ENCODE results near the gene CD99L2. TPM values are rescaled to one million over a fixed set of nuclear protein-coding genes. Genes with fewer than 3 reads are reported as not detected.

CD99L2 gene, protein sequence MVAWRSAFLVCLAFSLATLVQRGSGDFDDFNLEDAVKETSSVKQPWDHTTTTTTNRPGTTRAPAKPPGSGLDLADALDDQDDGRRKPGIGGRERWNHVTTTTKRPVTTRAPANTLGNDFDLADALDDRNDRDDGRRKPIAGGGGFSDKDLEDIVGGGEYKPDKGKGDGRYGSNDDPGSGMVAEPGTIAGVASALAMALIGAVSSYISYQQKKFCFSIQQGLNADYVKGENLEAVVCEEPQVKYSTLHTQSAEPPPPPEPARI
- total RNA-seq = 10 to 100 TPM; 12.6 to 14.3 TPM

DNA sequence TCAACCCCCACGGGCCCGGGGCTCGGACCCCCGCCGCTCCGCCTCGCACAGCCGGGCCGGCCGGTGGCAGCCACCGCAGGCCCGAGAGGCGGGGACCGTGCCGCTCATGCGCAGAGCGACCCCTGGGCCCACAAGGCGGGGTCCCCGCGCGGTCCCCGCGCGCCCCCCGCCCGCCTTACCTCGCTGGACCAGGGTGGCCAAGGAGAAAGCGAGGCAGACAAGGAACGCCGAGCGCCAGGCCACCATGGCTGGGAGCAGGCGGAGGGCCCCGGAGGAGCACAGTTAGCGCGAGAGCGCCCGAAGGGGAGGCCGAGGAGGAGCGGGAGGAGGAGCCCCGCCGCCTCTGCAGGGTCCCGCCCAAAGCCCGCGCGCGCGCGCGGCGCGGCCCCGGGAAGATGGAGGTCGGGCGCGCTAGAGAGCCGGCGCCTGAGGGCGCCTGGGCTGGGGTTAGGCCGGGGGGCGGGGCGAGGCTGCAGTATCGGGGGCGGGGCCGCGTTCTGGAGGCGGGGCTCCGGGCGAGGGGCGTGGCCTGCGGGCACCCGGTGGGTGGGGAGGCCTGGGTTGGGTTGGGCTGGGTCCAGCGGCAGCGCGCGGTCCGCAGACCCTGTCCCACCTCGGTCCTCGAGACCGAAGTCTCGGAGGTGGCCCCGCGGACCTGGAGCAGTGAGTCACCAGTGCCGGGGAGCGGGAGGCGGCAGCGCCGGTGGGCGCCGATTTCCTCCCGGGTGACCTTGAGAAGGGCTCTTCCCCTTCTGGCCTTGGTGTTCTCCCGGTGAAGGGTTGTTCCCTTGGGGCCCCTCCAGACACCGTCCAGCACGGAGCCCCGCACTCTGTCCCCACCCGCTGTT, at the start of gene CD99L2:
CD99L2 (minus strand) TSS at position 326 of the 848 bp plus-strand sequence; CDS start at position 246, 80 bp downstream.
- ChIA-PET POLR2A (interaction anchor here (1.3 kb wide), 1 partner anchor 18 kb away, joined by 4 read pairs; no protein-coding TSS in a partner anchor), CTCF (no interaction called here)

DNA sequence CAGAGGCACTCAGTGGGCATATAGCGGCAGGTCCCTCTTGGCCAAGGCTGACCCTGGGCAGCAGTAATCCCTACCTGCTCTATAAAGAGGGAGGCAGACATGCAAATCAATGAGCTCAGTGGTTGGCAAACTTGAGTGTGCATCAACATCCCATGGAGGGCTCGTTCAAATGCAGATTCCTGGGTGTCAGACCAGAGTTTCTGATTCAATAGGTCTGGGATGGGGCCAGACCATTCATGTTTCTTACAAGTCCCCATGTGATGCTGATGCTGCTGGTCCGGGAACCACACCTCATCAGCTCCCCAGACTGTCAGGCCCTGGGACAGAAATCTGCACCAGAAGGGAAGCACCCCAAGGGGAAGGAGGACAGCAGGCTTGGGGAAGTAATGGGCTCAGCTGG, 45.8 kb upstream of the CD99L2 start:
- ChIA-PET CTCF (no interaction called here), POLR2A (no interaction called here)

DNA sequence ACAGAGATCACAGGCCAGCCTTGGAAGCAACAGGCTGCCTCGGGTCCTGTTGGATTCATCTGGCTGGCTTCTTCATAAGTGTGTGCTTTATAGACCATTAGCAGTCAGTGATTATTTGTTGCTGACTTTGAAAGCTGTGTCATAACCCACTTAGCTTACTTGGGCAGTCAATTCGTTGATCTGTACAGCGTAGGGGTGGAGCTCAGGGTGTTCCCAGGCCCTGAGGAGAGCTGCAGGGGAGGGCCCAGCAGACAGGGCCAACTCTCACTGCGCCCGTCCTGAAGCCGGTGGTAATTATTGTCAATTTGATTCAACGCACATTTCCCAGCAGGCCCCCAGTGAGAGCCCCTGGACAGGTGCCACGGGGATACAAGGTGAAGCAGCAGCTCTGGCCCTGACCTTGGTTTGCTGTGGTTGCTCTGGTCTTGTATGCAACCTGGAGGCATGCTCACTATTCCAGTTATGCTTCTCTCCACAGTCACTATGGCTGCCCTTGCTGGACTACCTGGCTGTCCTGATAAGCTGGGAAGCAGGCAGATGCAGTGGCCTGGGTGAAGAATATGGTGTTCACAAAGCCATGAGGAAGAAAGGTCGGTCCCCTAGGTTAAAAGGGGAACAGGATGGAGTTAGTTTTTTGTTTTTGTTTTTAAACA, 44.6 kb upstream of the CD99L2 start:
- CTCF ChIA-PET = no interaction called here

DNA sequence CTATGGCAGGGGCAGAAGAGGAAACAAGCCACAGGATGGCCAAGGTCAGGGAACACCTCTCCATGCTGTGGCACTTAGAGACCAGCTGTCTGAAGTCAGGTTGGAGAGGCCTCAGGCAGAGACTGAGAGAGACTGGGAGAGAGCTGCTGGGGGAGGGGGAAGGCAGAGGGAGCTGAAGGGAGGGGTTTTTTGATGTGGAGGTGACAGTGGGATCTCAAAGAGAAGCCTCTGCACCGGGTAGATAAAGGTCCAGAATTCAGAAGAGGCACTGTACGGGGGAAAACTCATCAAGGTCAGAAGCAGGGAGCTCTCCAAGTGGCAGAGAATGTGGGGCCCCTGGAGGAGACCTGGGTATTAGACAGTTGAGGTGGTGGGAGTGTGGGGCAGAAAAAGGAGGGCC, 43.1 kb upstream of the CD99L2 start:
- CTCF ChIA-PET = no interaction called here
- POLR2A ChIA-PET = no interaction called here

More for the DNA sequence above, 44.6 kb upstream of the CD99L2 start:
- POLR2A ChIA-PET = no interaction called here

DNA sequence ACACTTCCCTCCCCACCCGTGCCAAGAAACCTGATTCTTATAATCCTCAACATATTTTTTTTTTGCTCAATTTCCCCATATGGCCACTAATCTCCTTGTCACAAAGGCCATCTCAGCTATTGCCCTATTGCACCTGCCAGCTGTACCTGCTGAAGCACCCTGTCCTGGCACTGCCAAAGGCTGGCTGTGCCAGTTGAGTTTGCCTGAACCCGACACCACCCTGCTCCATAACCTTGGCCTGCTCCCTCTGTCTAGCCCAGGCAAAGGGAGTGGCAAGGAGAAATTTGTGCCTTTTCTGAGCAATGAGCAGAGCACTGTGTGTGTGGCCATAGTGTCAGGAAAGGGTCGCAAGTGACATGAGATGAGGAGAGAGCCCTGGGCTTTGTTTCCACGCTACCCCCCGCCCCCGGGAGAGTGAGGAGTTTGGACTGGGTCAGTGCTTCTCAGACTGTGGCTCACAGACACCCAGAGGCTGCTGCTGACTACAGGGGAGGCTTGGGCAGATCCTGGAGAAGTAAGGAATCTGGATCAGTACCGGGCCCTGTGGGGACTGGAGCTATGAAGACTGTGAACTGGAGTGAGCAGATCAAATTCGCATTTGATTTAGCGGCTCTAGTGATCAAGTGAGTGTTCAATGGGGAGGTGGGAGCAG, 42.5 kb upstream of the CD99L2 start:
- POLR2A ChIA-PET = no interaction called here
- CTCF ChIA-PET = no interaction called here

DNA sequence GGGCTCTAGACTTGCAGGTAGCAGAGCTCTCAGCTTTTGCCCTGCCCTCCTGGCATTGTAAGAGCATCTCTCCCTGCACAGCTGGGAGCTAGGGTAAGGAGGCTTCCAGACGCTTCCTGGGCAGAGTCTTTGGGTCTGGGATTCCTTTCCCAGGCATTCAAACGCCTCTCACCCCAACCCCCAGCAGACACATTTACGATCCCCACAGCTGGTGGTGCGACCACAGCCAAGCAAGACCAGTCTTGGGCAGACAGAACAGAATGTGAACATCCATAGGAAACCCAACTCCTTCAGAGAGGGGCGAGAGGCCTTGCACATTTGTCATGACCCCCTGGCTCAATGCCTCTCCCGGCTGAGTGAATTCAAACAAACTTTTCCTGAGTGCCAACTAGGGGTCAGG, 38.1 kb upstream of the CD99L2 start:
- ChIA-PET POLR2A (no interaction called here), CTCF (no interaction called here)

DNA sequence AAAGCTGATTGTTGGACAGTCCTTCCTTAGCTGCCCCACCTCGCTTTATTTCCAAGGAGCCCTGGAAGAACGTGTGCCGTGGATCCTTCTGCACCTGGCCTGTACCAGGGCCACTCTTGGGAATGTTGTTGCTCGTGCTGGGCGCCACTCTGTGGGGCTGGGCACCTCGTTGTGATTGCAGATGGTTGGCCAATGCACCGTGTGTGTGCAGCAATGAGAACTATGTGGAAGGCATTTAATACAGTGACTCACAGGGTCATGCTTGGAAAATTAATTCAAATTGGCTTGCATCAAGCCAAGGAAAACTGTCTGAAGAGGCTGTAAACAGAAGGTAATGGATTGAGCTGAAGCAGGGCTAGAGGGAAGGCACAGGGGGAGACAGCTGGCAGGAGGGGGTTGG, 37.0 kb upstream of the CD99L2 start:
- CTCF ChIA-PET = no interaction called here
- POLR2A ChIA-PET = no interaction called here

DNA sequence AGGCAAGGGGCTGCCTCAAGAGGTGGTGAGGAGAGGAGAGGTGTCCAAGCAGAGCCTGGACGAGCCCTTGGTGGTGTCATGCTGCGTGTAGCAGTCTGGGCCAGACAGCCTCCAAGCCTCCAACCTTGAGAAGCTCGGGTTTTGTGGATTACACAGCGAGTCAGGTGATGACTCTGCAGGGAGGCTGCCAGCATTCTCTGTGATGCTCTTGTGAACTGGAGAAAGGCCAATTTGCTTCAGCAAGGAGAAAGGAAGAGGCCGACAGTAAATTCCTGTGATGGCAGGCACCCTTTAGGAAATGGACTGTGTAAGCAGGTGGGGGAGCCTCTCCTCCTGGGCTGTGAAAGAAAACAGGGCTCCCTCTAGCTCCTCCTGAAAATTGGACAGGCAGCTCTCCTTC, 36.0 kb upstream of the CD99L2 start:
- CTCF ChIA-PET = no interaction called here
- POLR2A ChIA-PET = no interaction called here

DNA sequence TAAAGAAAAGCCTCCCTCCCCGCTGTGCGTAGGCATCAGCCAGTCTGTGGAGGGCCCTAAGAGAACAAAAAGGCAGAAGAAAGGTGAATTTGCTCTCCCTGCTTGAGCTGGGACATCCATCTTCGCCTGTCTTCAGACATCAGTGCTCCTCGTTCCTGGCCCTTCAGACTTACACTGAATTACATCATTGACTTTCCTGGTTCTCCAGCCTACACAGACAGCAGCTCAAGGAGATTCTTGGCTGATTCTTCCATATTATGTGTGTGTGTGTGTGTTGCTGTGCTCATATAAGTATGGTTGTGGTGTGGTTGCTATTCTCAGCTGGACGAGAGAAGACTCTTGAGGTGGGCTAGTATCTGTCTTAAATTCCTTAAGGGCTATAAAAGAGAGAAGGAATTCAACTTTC, 35.5 kb upstream of the CD99L2 start:
- ChIA-PET CTCF (no interaction called here), POLR2A (no interaction called here)

DNA sequence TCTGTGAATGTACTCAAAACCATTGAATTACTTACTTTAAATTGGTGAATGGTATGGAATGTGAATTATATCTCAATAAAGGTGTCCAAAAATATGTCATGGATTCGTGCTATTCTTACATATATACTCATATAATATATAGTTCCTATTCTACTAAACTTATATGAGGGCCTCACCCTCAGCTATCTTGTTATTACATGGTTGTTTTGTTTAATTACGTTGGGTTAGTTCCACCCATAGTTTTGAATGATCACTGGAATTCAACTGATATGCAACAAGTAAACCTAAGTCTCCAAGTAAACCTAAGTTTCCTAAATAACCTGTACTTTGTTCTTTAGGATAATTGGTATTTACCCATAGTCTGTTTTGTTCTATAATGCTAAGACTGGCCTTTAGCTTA, 30.6 kb upstream of the CD99L2 start:
- CTCF ChIA-PET = interaction anchor here (1.2 kb wide), 1 partner anchor 157 kb away, joined by 3 read pairs; no protein-coding TSS in a partner anchor
- POLR2A ChIA-PET = no interaction called here

DNA sequence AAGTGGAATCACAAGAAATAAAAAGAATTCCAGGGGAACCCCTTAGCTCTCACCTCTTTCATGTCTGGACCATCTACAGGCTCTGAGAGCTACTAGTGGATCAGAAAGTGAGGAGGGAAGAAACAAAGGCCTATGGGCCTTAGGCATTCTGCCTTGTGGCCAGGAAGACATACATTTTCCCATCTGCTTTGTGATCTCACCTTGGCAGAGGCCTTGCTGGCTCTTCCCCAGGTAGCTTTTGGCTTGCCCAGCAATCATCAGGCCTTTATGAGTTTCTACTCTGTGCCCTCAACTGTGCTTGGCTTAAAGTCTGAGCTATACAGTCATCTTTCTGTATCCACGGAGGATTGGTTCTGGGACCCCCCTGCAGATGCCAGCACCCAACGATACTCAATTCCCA, 28.3 kb upstream of the CD99L2 start:
- ChIA-PET POLR2A (no interaction called here), CTCF (no interaction called here)

DNA sequence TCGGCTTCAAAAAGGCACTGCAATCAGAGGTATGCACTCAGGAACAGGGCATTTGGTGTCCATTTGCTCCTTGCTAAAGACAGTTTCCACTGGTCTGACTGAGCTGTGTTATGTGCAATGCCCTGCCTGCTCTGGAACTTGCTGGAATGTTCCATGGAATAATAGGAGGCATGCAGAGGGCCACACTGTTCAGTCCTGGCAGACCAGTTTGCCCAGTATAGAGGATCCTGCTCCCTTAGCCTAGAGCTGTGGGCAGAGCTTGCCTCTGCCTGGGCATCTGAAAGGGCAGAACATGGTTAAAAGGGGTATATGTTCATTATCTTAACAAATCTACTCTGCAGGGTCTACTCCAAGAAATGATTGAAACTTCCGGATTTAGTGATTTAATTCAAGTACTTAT, 27.8 kb upstream of the CD99L2 start:
- POLR2A ChIA-PET = no interaction called here
- CTCF ChIA-PET = no interaction called here

DNA sequence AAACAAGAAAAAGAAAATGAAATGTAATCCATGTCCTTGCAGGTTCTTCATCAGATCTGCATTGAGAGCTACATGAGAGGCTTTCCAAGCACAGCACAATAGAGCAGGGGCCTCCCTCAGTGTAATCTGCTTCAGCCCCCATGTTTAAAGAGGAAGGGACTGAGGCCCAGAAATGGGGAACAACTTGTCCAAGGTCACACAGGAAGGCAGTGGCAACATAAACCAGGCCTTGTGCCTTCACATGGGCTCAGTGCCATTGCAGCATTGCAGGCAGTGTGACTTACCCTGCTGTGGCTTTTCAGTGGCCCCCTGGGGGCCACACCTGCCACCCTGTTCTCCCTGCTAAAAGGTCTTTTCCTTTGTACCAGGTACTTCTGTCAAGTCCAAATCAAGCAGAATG, 20.9 kb upstream of the CD99L2 start:
- ChIA-PET CTCF (no interaction called here), POLR2A (no interaction called here)

DNA sequence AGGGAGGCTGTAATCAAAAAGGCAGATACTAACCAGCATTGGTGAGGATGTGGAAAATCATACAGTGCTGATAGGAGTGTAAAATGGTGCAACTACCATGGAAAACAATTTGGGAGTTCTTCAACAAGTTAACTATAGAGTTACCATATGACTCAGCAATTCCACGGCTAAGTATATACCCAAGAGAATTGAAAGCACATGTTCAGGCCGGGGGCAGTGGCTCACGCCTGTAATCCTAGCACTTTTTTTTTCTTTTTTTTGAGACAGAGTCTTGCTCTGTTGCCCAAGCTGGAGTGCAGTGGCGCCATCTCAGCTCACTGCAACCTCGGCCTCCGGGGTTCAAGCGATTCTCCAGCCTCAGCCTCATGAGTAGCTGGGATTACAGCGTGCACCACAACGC, 15.0 kb upstream of the CD99L2 start:
- CTCF ChIA-PET = no interaction called here
- POLR2A ChIA-PET = no interaction called here

DNA sequence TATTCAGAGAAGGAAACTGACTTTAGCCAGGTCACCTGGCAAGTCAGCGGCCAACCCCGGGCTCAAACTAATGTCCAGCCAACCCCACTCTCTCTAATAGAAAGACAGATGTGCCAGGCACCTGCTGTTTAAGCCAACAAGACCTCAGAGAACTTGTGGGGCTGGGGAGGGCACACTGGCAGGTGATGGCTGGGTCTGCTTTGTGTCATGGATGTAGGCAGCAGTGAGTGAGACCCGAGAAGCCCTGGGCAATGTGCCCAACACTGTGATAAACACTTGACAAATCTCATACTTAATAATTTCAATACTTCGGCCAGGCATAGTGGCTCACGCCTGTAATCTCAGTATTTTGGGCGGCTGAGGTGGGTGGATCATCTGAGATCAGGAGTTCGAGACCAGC, 9.0 kb upstream of the CD99L2 start:
- POLR2A ChIA-PET = no interaction called here
- CTCF ChIA-PET = no interaction called here

DNA sequence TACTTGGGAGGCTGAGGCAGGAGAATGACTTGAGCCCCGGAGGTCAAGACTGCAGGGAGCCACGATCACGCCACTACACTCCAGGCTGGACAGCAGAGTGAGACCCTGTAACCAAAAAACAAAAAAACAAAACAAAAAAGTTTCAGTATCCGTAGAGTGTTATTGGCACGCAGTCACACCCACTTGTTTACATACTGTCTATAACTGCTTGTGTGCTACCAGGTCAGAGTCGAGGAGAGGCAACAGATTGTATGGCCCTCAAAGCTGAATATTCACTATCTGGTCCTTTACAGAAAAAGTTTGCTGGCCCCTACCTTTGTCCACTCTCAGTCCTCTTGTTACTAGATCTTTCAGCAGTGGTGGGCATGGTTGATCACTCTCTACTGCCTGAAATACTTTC, 8.2 kb upstream of the CD99L2 start:
- ChIA-PET POLR2A (no interaction called here), CTCF (no interaction called here)

DNA sequence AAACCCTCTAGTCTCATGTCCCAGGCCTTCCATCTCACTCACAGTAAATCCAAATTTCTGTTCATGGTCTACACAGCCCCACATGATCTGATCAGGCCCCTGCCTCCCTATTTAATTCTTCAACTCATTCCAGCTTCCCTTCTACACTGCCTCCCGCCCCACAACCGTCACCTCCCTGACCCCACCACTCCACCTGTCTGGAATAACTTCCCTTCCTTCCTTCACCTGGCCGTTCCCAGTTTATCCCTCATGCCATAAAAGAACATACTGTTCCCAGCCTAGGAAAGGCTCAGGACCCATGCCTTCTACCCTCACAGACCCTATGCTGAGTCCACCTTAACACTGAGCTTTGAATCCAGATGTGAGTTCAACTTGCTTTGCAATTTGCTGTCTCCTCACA, 6.8 kb upstream of the CD99L2 start:
- ChIA-PET CTCF (no interaction called here), POLR2A (interaction anchor here (0.6 kb wide), 1 partner anchor 147 kb away, joined by 4 read pairs; no protein-coding TSS in a partner anchor)

DNA sequence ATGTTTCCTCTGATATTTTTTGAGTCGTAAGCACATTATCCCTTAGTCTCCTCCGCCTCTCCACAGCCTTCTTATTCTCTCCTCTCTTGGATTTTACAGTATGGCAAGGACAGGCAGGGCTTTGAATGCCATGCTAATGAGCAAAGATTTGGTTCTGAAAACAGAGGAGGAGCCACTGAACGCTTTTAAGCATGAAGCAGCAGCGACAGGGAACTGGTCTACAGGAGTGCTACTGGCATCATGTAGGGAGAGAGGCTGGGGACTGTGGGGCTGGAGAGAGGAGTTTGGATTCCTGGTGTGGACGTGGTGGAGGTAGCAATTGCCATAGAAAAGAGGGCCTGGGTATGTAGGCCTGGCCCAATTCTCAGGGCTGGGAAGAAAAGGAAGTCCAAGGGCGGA, 4.6 kb upstream of the CD99L2 start:
- POLR2A ChIA-PET = no interaction called here
- CTCF ChIA-PET = no interaction called here

DNA sequence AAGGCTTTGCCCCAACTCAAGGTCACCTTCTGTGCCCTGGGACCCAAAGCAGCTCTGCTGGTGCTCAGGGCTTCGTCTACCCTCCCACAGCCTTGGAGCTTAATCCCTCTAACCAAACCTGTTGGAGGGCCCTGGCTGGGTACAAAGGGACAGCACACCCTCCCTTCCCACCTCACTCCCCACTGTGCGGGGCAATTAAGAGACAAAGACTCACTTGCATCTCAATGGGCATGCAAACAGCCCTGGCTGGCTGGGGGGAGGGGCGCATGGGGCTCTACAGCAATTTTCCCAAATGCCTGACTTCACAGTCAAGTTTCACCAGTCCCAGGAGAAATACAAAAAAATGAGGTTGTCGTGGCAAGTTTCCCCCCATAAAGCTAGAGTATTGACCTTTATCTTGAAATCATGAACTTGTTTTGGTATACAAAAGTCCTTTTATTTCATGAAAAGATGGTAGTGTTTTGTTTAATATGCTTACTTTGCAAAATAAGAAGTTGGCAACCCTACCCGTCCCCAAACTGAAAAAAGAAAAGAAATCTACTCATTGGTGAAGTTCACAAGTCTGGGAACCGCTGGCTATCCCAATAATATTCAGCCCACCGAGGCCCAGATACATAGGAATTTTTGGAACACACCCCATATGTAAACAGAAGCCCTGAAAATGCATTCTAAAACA, 4.1 kb upstream of the CD99L2 start:
- POLR2A ChIA-PET = no interaction called here
- CTCF ChIA-PET = no interaction called here

DNA sequence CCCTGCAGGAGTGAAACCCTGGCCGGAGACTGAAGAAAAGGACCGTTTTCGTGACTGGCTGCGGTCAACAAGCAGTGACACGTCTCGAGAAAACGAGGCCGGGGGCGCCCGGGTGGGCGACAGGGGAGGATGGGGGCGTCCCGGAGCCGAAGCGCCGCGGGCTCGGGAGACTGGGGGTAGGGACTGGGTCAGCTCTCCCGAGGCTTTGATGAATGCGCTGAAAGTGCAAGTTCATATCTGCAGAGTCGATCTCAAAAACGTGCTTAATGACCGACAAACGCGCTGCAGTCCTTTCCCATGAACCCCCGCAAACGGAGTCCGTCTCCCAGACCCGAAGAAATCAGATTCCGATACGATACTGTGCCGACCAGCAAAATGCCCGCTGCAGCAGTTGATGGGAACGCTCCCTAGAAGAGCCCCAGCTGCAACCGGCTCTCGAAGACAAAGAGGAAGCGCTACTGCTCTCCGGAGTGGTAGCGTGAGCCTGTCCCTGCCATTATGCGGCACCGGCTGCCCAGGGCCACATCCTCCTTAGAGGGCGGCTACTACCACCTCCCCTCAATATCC, 806 bp upstream of the CD99L2 start:
- ChIA-PET POLR2A (no interaction called here), CTCF (no interaction called here)
